Measurements from ENCODE around the gene LY6G5C. TPM values are rescaled to one million over a fixed set of nuclear protein-coding genes. Genes with fewer than 3 reads are reported as not detected.

Gene LY6G5C
- total and polyA plus RNA-seq, 2 experiments from 2014 or later, result 1.7 to 5.1 TPM

DNA sequence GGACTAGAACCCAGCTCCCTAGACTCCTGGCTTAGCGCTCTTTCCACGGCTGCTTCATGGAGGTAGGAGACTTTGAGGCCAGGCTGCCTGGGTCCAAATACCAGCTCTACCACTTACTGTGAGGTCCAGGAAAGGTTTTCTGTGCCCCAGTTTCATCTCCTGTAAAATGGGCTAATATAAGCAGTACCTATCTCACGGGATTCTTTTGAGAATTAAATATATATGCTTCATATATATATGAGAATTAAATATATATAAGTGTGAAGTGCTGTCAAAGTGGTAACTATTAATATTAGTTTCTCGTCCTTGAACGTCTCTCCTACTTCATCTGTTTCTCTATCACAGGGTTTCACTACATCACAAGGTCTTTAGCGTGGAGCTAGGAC lies 10.2 kb upstream of the LY6G5C start:
- Histone ChIP-seq H3K4me1 (ENCODE audit: insufficient read depth) (no peaks in the 10 kb centered on the region), H3K9ac (no peak overlapping the region), H3K79me2 (ENCODE audit: insufficient read depth) (no peaks in the 10 kb centered on the region), H3K4me3 (no peak overlapping the region), H3K9me2 (ENCODE audit: insufficient read depth) (no peaks in the 10 kb centered on the region), H2AFZ (no peak overlapping the region), H3F3A (ENCODE audit: insufficient read depth) (no peaks in the 10 kb centered on the region), H3K9me3 (ENCODE audit: low read depth) (no peaks in the 10 kb centered on the region), H3K27ac (no peak overlapping the region), H3K4me2 (ENCODE audit: unreplicated experiment) (no peak overlapping the region), H3K27me3 (replicated peaks; ENCODE audit: insufficient read depth) (no peaks in the 10 kb centered on the region), H4K20me1 (ENCODE audit: insufficient read depth) (no peaks in the 10 kb centered on the region), H3K36me3 (ENCODE audit: low read depth) (peaks cover 16% of the 10 kb centered on the region; the same call in 1 of the 2 replicates)
- WGBS, 2 experiments (ENCODE audit: low coverage in 1 of 2, low lambda C conversion rate in 2 of 2, missing lambda C conversion rate in 2 of 2), result 77 to 82% methylated on average over 6 of the region's 6 CpGs
- in situ Hi-C loops (cut with MboI), result no loop called here
- no peak for TF ChIP-seq EZH2 (IDR thresholded peaks at IDR 0.05; ENCODE audit: insufficient read depth, poor library complexity, severe bottlenecking)
- TF ChIP-seq EZH2phosphoT487 (IDR thresholded peaks at IDR 0.05; ENCODE audit: insufficient read depth, low read depth), result no peak
- DNase-seq, result no peak

DNA sequence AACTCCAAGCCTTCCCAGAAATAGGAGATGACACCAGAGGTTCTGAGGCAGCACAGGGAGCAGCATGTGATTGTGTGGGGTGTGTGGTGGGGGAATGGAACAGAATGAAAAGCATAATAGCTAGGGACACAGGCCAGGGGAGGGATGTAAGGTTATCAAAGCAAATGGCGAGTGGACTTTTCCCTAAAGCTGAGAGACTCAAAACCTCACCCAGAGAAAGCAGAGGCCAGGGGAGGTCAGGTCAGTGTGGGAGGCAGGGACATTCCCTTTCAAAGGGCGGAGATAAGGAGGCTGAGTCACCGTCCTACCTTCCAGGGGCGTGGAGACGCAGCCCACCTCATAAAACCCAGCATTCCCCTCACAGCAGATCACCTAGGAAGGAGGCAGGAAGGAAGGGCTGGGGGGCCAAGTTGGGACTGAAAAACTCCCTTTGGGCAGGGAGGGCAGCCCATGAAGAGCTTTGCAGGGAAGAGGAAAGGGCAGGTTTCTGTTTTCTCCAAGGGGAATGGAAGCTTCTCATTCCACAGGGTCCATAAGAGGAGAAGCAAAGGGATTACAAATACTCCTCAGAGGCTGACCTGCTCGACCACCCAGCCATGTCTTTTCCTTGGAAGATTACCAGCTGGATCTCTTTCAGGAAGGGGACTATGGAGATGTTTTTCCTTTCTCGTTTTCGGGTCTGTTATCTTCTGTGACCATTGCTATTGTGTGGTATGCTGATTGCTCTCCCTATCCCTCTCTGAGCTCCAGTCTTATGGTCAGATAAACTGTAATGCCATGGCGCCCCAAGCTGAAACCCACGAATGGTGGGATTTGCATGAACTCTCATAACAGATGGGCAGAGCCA lies 9.6 kb upstream of the LY6G5C start:
- peaks cover 14% of the 10 kb centered on the region; the same call in 1 of the 2 replicates for H3K36me3 ChIP-seq (ENCODE audit: low read depth)
- no peak overlapping the region for H2AFZ ChIP-seq
- no peaks in the 10 kb centered on the region for H3F3A ChIP-seq (ENCODE audit: insufficient read depth)
- H3K9me3 ChIP-seq (ENCODE audit: low read depth), result no peaks in the 10 kb centered on the region
- TF ChIP-seq EZH2 (IDR thresholded peaks at IDR 0.05; ENCODE audit: insufficient read depth, poor library complexity, severe bottlenecking) (no peak), EZH2phosphoT487 (IDR thresholded peaks at IDR 0.05; ENCODE audit: insufficient read depth, low read depth) (no peak)
- no peak overlapping the region for H3K27ac ChIP-seq
- H3K27me3 ChIP-seq (replicated peaks; ENCODE audit: insufficient read depth), result no peaks in the 10 kb centered on the region
- H4K20me1 ChIP-seq (ENCODE audit: insufficient read depth), result no peaks in the 10 kb centered on the region
- no peak overlapping the region for H3K4me2 ChIP-seq (ENCODE audit: unreplicated experiment)
- 75 to 85% methylated on average over 10 of the region's 10 CpGs for WGBS, 2 experiments (ENCODE audit: low coverage in 1 of 2, low lambda C conversion rate in 2 of 2, missing lambda C conversion rate in 2 of 2)
- H3K4me1 ChIP-seq (ENCODE audit: insufficient read depth), result no peaks in the 10 kb centered on the region
- no peak overlapping the region for H3K4me3 ChIP-seq
- H3K9me2 ChIP-seq (ENCODE audit: insufficient read depth), result no peaks in the 10 kb centered on the region
- H3K9ac ChIP-seq, result no peak overlapping the region
- DNase-seq, result no peak
- in situ Hi-C loops (cut with MboI), result no loop called here
- no peaks in the 10 kb centered on the region for H3K79me2 ChIP-seq (ENCODE audit: insufficient read depth)

DNA sequence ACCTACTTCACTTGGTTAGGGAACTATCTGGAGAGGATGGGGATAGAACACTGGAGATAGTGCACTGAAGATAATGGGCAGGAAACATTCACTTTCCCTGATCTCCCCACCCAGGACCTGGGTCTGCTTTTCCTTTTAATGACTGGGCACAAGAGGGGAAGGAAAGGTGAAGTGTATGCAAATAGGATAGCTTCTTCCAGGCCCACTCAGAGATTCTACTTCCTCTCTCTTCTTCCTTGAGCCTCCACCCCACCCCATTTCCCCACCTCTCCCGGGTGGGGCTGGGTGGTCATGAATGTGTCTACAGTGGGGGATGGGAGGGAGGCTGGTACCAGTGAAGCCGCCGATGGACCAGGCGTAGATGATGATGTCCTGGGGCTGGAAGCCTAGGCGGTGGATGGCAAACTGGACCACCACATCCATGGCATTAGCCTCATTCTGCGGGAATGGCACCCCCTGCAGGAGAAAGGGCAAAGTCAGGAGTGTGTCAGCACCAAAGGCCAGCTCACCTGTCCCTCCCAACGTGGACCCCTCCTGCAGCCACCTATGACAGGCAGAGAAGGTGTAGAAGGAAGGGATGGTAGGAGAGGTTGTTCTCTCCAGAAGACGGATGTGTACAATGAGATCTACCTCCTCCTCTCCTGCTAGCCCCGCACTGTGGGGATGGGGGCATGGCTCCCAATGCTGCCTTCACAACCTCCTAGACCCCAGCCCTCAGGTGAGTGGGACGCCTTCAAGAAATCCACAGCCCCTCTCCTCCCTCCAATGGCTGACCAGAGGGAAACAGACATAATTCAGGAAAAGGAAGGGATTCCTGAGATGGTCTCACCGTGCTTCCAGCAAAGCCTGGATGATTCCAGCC lies 8.6 kb upstream of the LY6G5C start:
- Histone ChIP-seq H3K9me3 (ENCODE audit: low read depth) (no peaks in the 10 kb centered on the region), H3K27me3 (replicated peaks; ENCODE audit: insufficient read depth) (no peaks in the 10 kb centered on the region), H3K9ac (no peak overlapping the region), H3F3A (ENCODE audit: insufficient read depth) (no peaks in the 10 kb centered on the region), H3K79me2 (ENCODE audit: insufficient read depth) (no peaks in the 10 kb centered on the region), H3K4me3 (no peak overlapping the region), H3K4me1 (ENCODE audit: insufficient read depth) (no peaks in the 10 kb centered on the region), H4K20me1 (ENCODE audit: insufficient read depth) (no peaks in the 10 kb centered on the region), H3K4me2 (ENCODE audit: unreplicated experiment) (no peak overlapping the region), H3K27ac (no peak overlapping the region), H2AFZ (no peak overlapping the region), H3K9me2 (ENCODE audit: insufficient read depth) (no peaks in the 10 kb centered on the region), H3K36me3 (ENCODE audit: low read depth) (peaks cover 9% of the 10 kb centered on the region; the same call in 1 of the 2 replicates)
- TF ChIP-seq EZH2 (IDR thresholded peaks at IDR 0.05; ENCODE audit: insufficient read depth, poor library complexity, severe bottlenecking), result no peak
- no peak for TF ChIP-seq EZH2phosphoT487 (IDR thresholded peaks at IDR 0.05; ENCODE audit: insufficient read depth, low read depth)
- WGBS, 2 experiments (ENCODE audit: low coverage in 1 of 2, low lambda C conversion rate in 2 of 2, missing lambda C conversion rate in 2 of 2), result 89 to 92% methylated on average over 11 of the region's 11 CpGs
- DNase-seq, result peak; percentile 25
- in situ Hi-C loops (cut with MboI), result no loop called here

GRCh38 chr6:31687860-31688693 lies 7.2 kb upstream of the LY6G5C start:
- H3K79me2 ChIP-seq (ENCODE audit: insufficient read depth), result no peaks in the 10 kb centered on the region
- no peak for DNase-seq
- H3K4me2 ChIP-seq (ENCODE audit: unreplicated experiment), result no peak overlapping the region
- TF ChIP-seq EZH2phosphoT487 (IDR thresholded peaks at IDR 0.05; ENCODE audit: insufficient read depth, low read depth) (no peak), EZH2 (IDR thresholded peaks at IDR 0.05; ENCODE audit: insufficient read depth, poor library complexity, severe bottlenecking) (no peak)
- no peaks in the 10 kb centered on the region for H3K9me2 ChIP-seq (ENCODE audit: insufficient read depth)
- no peaks in the 10 kb centered on the region for H3K9me3 ChIP-seq (ENCODE audit: low read depth)
- H3K27me3 ChIP-seq (replicated peaks; ENCODE audit: insufficient read depth), result no peaks in the 10 kb centered on the region
- H3K27ac ChIP-seq, result no peak overlapping the region
- H3F3A ChIP-seq (ENCODE audit: insufficient read depth), result no peaks in the 10 kb centered on the region
- in situ Hi-C loops (cut with MboI), result no loop called here
- H4K20me1 ChIP-seq (ENCODE audit: insufficient read depth), result no peaks in the 10 kb centered on the region
- no peaks in the 10 kb centered on the region for H3K4me1 ChIP-seq (ENCODE audit: insufficient read depth)
- WGBS, 2 experiments (ENCODE audit: low coverage in 1 of 2, low lambda C conversion rate in 2 of 2, missing lambda C conversion rate in 2 of 2), result 76 to 85% methylated on average over 13 to 14 of the region's 14 CpGs
- no peak overlapping the region for H2AFZ ChIP-seq
- H3K4me3 ChIP-seq, result no peak overlapping the region
- H3K9ac ChIP-seq, result no peak overlapping the region
- H3K36me3 ChIP-seq (ENCODE audit: low read depth), result peaks cover 9% of the 10 kb centered on the region; the same call in 1 of the 2 replicates
